Measurements from ENCODE around the gene NUP214.
"Not testable (repeated sequence)": the region's sequence is repeated elsewhere in the genome, so short reads cannot be mapped to it uniquely, and the experiment has no call there.

Gene NUP214

GRCh38 chr9:131234799-131235479 lies 109.6 kb downstream of the NUP214 start:
- DNase-seq (ENCODE audit: low read depth), result no peak

GRCh38 chr9:131235480-131235851 lies 110.1 kb downstream of the NUP214 start:
- no peak for DNase-seq (ENCODE audit: low read depth)

GRCh38 chr9:131236161-131236560 lies 110.8 kb downstream of the NUP214 start:
- DNase-seq (ENCODE audit: low read depth), result no peak

- DNase-seq (ENCODE audit: low read depth), result no peak
Observed at GRCh38 chr9:131236761-131237160, 111.4 kb downstream of the NUP214 start.

GRCh38 chr9:131237291-131237690 lies 111.9 kb downstream of the NUP214 start:
- no peak for DNase-seq (ENCODE audit: low read depth)

- DNase-seq (ENCODE audit: low read depth), result no peak
Observed at GRCh38 chr9:131237931-131238401, 112.6 kb downstream of the NUP214 start.

GRCh38 chr9:131238402-131239021 lies 113.1 kb downstream of the NUP214 start:
- DNase-seq (ENCODE audit: low read depth), result no peak

- DNase-seq (ENCODE audit: low read depth), result no peak
Observed at GRCh38 chr9:131239161-131239975, 114.0 kb downstream of the NUP214 start.

- DNase-seq (ENCODE audit: low read depth), result no peak
Observed at GRCh38 chr9:131240047-131240921, 114.9 kb downstream of the NUP214 start.

GRCh38 chr9:131244331-131244730 lies 118.9 kb downstream of the NUP214 start:
- not testable (repeated sequence) for DNase-seq (ENCODE audit: low read depth)

- DNase-seq (ENCODE audit: low read depth), result no peak
Observed at GRCh38 chr9:131246618-131247017, 121.2 kb downstream of the NUP214 start.

GRCh38 chr9:131252120-131252519 lies 126.7 kb downstream of the NUP214 start:
- no peak for DNase-seq (ENCODE audit: low read depth)

GRCh38 chr9:131253891-131254491 lies 128.6 kb downstream of the NUP214 start:
- no peak for DNase-seq (ENCODE audit: low read depth)

- DNase-seq (ENCODE audit: low read depth), result no peak
Observed at GRCh38 chr9:131254626-131255025, 129.2 kb downstream of the NUP214 start.

- DNase-seq (ENCODE audit: low read depth), result no peak
Observed at GRCh38 chr9:131255676-131256197, 130.4 kb downstream of the NUP214 start.

- no peak for DNase-seq (ENCODE audit: low read depth)
Observed at GRCh38 chr9:131257266-131258025, 132.1 kb downstream of the NUP214 start.

- DNase-seq (ENCODE audit: low read depth), result no peak
Observed at GRCh38 chr9:131258186-131258585, 132.8 kb downstream of the NUP214 start.

GRCh38 chr9:131258698-131259431 lies 133.5 kb downstream of the NUP214 start:
- no peak for DNase-seq (ENCODE audit: low read depth)

- no peak for DNase-seq (ENCODE audit: low read depth)
Observed at GRCh38 chr9:131259432-131259898, 134.1 kb downstream of the NUP214 start.

Data from HS-5 (cell line).